Adipocyte (in vitro differentiated cells): ENCODE data around the gene CDK9.

Source experiments
- DNase-seq: peaks from one replicate; pipeline ENCODE4 v3.0.0-alpha.2; 2015; ENCODE audit warnings: low read depth
- H3K27me3 ChIP-seq: replicated peaks from 2 replicates; pipeline ENCODE4 v1.7.0; 2013; ENCODE audit warnings: mild to moderate bottlenecking, low read length, moderate library complexity; ENCODE audit not compliant: control insufficient read depth, insufficient read depth
- H3K36me3 ChIP-seq: 2 replicates; pipeline ENCODE4 v1.7.0; 2013; ENCODE audit warnings: low read length, mild to moderate bottlenecking, moderate library complexity; ENCODE audit not compliant: control insufficient read depth, insufficient read depth, severe bottlenecking
- H3K4me1 ChIP-seq: 2 replicates; pipeline ENCODE4 v1.7.0; 2013; ENCODE audit warnings: mild to moderate bottlenecking, low read length, moderate library complexity; ENCODE audit not compliant: control insufficient read depth, insufficient read depth
- H3K4me3 ChIP-seq: 2 replicates; pipeline ENCODE4 v1.7.0; 2013; ENCODE audit warnings: mild to moderate bottlenecking, low read length, moderate library complexity
- H3K9ac ChIP-seq: 2 replicates; pipeline ENCODE4 v1.7.0; 2013; ENCODE audit warnings: mild to moderate bottlenecking, low read length, moderate library complexity
- H3K9me3 ChIP-seq: 2 replicates; pipeline ENCODE4 v1.7.0; 2013; ENCODE audit warnings: mild to moderate bottlenecking, low read length, moderate library complexity; ENCODE audit not compliant: control insufficient read depth

CDK9 gene

GRCh38 chr9:127783111-127784008 is 2.5 kb upstream of the CDK9 start:
- peaks cover 35% of the 10 kb centered on the region for H3K4me1 ChIP-seq
- no peak for DNase-seq
- H3K27me3 ChIP-seq: no peaks in the 10 kb centered on the region
- no peak overlapping the region for H3K9ac ChIP-seq
- H3K9me3 ChIP-seq: no peaks in the 10 kb centered on the region
- no peak overlapping the region for H3K4me3 ChIP-seq
- H3K36me3 ChIP-seq: peaks cover 15% of the 10 kb centered on the region

- no peaks in the 10 kb centered on the region for H3K9me3 ChIP-seq
- peaks cover 31% of the 10 kb centered on the region for H3K4me1 ChIP-seq
- peak overlapping the region; percentile 99 for H3K9ac ChIP-seq
- H3K27me3 ChIP-seq: no peaks in the 10 kb centered on the region
- peaks cover 34% of the 10 kb centered on the region for H3K36me3 ChIP-seq
- peak overlapping the region; percentile 91 for H3K4me3 ChIP-seq
- DNase-seq: peak; percentile 93
These were observed 556 bp upstream of the CDK9 start for GRCh38 chr9:127785023-127785932.

GRCh38 chr9:127786773-127787104 is 905 bp downstream of the CDK9 start:
- peak; percentile 60 for DNase-seq
- Histone ChIP-seq H3K27me3 (no peaks in the 10 kb centered on the region), H3K36me3 (peaks cover 49% of the 10 kb centered on the region), H3K4me1 (peaks cover 29% of the 10 kb centered on the region), H3K9me3 (no peaks in the 10 kb centered on the region), H3K4me3 (peak overlapping the region; percentile 91), H3K9ac (peak overlapping the region; percentile 99)

- H3K4me1 ChIP-seq: peaks cover 43% of the 10 kb centered on the region
- DNase-seq: no peak
- H3K9me3 ChIP-seq: no peaks in the 10 kb centered on the region
- H3K27me3 ChIP-seq: no peaks in the 10 kb centered on the region
- H3K4me3 ChIP-seq: no peak overlapping the region
- peak overlapping the region; percentile 99 for H3K9ac ChIP-seq
- peaks cover 65% of the 10 kb centered on the region for H3K36me3 ChIP-seq
These were observed 2.6 kb downstream of the CDK9 start for GRCh38 chr9:127788337-127789011.

- peaks cover 48% of the 10 kb centered on the region for H3K4me1 ChIP-seq
- H3K9ac ChIP-seq: no peak overlapping the region
- peaks cover 65% of the 10 kb centered on the region for H3K36me3 ChIP-seq
- no peak overlapping the region for H3K4me3 ChIP-seq
- DNase-seq: no peak
- H3K27me3 ChIP-seq: no peaks in the 10 kb centered on the region
- H3K9me3 ChIP-seq: no peaks in the 10 kb centered on the region
These were observed 3.3 kb downstream of the CDK9 start for GRCh38 chr9:127789179-127789578.

- peaks cover 48% of the 10 kb centered on the region for H3K4me1 ChIP-seq
- peak overlapping the region; percentile 41 for H3K9ac ChIP-seq
- no peak overlapping the region for H3K4me3 ChIP-seq
- H3K9me3 ChIP-seq: no peaks in the 10 kb centered on the region
- no peak for DNase-seq
- no peaks in the 10 kb centered on the region for H3K27me3 ChIP-seq
- peaks cover 65% of the 10 kb centered on the region for H3K36me3 ChIP-seq
These were observed 4.4 kb downstream of the CDK9 start for GRCh38 chr9:127790094-127790855.

GRCh38 chr9:127791085-127791484 is 5.3 kb downstream of the CDK9 start:
- Histone ChIP-seq H3K4me3 (no peak overlapping the region), H3K27me3 (no peaks in the 10 kb centered on the region), H3K4me1 (peaks cover 52% of the 10 kb centered on the region), H3K9me3 (no peaks in the 10 kb centered on the region), H3K36me3 (peaks cover 65% of the 10 kb centered on the region), H3K9ac (no peak overlapping the region)
- no peak for DNase-seq

DNA sequence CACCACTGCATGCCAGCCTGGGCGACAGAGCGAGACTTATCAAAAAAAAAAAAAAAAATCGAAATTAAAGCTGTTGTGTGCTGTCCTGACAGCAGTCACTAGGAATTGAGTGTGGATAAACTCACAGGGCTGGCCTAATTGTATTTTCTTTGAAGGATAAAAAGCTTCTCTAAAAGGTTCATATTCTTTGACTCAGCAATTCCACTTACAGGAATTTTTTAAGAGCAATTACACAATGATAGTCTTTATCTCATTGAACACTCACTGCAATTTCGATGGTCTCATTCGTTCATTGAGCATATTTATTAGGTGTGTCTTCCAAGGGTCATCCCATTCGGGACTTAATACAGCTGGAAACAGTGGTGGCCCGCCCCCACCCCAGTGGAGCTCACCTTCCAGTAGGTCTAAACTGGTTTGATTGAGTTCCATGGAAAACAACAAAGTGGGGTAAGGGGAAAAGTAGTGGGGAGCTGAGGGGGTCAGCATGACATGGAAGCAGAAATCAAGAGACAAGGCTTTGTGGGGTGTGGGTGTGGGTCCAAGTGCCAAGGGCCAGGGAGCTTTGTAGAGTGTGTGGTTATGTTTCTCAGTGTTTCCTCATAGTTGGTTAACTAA is 6.7 kb downstream of the CDK9 start:
- H3K4me3 ChIP-seq: no peak overlapping the region
- H3K9me3 ChIP-seq: no peaks in the 10 kb centered on the region
- H3K9ac ChIP-seq: peak overlapping the region; percentile 34
- H3K4me1 ChIP-seq: peaks cover 54% of the 10 kb centered on the region
- peaks cover 58% of the 10 kb centered on the region for H3K36me3 ChIP-seq
- no peak for DNase-seq
- H3K27me3 ChIP-seq: no peaks in the 10 kb centered on the region

DNA sequence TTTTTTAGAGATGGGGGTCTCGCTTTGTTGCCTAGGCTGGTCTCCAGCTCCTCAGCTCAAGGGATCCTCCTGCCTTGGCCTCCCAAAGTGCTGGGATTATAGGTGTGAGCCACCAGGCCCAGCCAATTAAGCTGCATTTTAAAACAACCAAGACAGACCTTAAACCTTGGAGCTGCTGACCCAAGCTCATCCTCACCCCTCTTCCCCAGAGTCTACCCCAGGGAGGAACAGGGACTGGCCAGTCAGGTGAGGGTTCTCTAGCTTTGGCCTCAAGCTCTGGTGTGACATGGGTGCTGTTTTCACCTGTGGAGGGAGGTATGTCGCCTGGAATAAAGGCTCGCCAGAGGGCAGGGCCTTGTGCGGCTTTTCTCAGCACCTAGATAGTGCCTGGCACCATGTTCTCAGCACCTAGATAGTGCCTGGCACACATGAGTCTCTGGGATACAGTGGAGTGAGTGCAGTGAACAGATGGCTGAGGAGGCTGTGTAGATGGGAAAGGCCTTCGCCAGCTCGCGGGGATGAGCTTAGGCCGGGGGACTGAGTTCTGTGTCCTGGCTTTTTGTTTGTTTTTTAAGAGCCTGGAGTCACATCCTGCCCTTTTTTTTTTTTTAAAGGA is 7.4 kb downstream of the CDK9 start:
- H3K4me1 ChIP-seq: peaks cover 47% of the 10 kb centered on the region
- DNase-seq: no peak
- H3K36me3 ChIP-seq: peaks cover 52% of the 10 kb centered on the region
- H3K4me3 ChIP-seq: no peak overlapping the region
- peak overlapping the region; percentile 33 for H3K9ac ChIP-seq
- no peaks in the 10 kb centered on the region for H3K27me3 ChIP-seq
- H3K9me3 ChIP-seq: no peaks in the 10 kb centered on the region
